Measurements from ENCODE around the gene FIBP.

Gene FIBP

DNA sequence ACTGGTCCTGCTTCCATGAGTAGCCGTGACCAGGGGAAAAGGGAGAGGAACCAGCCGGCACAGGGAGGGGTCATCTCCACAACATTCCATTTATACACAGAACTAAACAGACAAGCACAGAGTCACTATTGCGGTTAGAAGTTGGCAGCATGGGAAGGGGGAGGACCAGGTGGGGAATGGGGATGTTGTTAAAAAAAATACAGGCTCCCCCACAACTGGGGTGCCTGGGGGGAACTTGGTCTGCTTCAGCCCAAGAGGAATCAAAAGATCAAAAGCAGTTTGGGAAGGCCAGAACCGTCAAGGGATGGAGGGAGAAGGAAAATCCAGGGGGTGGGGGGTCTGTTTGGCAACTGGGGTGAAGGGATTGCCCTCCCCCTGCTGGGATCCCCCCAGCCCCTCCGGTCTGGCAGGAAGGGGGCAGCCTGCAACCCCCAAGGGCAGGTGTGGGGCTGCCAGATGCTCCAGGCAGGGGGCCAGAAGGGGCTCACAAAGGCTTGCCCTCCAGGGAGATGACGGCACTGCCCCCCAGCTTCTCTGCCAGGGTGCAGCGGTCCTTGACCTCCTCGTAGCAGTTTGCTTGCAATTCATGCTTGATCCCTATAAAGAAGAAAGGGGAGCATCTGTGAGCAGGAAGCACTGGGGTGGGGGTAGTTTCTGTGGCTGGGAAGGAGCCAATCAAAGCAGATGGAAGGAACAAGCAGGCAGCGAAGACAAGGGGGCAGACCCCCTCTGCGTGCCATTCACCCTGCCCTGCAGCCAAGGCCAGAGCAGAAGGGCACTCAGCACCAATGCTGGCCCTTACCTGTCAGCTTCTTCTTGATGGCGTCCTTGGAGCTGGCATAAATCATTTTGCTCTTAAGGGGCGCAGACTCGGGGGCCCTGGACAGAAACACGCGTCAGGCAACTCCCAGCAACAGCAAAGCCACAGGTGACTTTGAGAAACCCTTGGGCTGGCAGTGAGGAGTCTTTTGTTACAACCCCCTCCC, 33.1 kb downstream of the FIBP start:
- in situ Hi-C loops (cut with MboI; ENCODE audit: low sequenced_read_pairs, unreplicated experiment): no loop called here
- TF ChIP-seq, protein P1, sequence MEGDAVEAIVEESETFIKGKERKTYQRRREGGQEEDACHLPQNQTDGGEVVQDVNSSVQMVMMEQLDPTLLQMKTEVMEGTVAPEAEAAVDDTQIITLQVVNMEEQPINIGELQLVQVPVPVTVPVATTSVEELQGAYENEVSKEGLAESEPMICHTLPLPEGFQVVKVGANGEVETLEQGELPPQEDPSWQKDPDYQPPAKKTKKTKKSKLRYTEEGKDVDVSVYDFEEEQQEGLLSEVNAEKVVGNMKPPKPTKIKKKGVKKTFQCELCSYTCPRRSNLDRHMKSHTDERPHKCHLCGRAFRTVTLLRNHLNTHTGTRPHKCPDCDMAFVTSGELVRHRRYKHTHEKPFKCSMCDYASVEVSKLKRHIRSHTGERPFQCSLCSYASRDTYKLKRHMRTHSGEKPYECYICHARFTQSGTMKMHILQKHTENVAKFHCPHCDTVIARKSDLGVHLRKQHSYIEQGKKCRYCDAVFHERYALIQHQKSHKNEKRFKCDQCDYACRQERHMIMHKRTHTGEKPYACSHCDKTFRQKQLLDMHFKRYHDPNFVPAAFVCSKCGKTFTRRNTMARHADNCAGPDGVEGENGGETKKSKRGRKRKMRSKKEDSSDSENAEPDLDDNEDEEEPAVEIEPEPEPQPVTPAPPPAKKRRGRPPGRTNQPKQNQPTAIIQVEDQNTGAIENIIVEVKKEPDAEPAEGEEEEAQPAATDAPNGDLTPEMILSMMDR (IDR thresholded peaks at IDR 0.05; ENCODE audit: borderline replicate concordance, control extremely low read depth, extremely low read depth, insufficient read depth, missing control alignments): no peak
- DNase-seq (ENCODE audit: low spot score): no peak

DNA sequence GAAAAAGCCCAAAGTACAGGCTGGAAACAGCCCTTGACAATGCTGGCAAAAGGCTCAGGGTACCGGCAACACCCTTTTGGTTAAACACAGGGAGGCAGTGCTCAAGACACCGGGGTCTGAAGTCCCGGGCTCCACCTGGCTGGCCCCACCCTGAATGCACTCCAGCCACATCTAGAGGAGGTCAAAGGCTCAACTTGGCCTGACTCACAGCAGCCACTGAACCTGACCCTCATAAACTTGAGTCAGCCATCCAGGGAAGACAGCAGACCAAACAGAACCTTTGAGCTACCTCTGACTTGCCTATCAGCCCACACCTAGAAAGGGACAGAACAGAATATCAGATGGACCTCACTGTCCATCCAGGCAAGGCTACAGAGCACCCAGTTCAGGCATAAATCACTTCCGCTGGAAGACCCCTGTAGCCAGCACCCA, 34.1 kb downstream of the FIBP start:
- in situ Hi-C loops (cut with MboI; ENCODE audit: low sequenced_read_pairs, unreplicated experiment): no loop called here
- no peak for DNase-seq (ENCODE audit: low spot score)
- TF ChIP-seq, protein P1 (IDR thresholded peaks at IDR 0.05; ENCODE audit: borderline replicate concordance, control extremely low read depth, extremely low read depth, insufficient read depth, missing control alignments): no peak

DNA sequence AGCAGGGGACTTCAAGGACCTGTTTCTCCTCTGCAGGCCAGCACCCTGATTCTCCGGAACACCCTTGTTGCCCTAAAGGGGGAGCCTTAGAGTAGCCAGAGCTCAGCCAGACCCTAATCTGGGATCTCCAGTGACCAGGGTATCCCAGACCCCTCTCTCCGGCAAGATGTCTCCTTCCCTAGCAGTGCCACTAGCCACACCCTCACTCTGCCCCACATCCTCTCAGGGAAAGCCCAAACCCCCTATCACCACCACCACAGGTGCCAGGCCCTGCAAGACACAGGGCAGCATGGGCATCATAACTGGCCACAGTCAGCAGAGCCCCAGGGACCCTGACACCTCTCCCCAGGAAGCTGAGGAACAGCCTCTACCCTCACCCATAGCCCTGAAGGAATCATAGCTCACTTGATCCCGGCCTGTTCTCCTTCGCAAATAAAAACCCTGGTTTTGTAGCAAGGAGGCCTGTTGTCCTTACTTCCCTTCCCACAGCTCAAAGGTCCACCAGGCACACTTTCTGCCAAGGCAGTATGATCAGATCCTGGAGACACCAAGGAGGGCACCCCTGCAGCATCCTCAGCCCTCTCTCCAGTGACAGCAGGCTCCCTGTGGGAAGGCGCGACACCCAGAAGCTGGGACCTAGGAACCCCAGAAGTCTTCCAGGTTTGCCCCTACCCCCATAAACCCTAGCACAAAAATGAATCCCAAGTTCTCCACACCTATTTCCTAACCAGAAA, 34.9 kb downstream of the FIBP start:
- in situ Hi-C loops (cut with MboI; ENCODE audit: low sequenced_read_pairs, unreplicated experiment): no loop called here
- no peak for DNase-seq (ENCODE audit: low spot score)
- TF ChIP-seq, protein P1 (IDR thresholded peaks at IDR 0.05; ENCODE audit: borderline replicate concordance, control extremely low read depth, extremely low read depth, insufficient read depth, missing control alignments): no peak

DNA sequence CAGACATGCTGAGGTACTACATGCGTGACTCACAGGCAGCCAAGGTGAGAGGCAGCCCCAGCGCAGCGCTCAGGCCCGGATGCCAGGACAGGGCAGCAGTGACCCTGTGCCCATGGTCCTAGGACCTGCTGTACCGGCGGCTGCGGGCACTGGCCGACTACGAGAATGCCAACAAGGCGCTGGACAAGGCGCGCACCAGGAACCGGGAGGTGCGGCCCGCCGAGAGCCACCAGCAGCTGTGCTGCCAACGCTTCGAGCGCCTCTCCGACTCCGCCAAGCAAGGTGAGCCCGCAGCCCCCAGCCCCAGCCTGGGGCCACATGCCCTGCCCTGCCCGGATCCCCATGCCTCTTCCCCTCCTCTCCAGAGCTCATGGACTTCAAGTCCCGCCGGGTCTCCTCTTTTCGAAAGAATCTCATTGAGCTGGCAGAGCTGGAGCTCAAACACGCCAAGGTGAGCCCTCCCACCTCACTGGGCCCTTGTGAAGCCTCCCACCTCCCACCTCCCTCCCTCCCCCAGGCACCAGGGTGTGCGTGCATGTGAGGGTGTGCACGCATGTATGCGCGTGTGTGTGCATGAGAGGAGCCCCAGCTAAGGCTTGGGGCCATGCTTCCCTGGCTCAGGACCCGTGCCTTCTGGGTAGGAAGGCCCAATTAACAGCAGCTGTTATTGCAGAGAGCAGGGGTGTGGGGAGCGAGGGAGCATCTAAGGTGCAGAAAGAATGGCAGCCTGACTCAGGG, 35.6 kb downstream of the FIBP start:
- no peak for DNase-seq (ENCODE audit: low spot score)
- in situ Hi-C loops (cut with MboI; ENCODE audit: low sequenced_read_pairs, unreplicated experiment): no loop called here

DNA sequence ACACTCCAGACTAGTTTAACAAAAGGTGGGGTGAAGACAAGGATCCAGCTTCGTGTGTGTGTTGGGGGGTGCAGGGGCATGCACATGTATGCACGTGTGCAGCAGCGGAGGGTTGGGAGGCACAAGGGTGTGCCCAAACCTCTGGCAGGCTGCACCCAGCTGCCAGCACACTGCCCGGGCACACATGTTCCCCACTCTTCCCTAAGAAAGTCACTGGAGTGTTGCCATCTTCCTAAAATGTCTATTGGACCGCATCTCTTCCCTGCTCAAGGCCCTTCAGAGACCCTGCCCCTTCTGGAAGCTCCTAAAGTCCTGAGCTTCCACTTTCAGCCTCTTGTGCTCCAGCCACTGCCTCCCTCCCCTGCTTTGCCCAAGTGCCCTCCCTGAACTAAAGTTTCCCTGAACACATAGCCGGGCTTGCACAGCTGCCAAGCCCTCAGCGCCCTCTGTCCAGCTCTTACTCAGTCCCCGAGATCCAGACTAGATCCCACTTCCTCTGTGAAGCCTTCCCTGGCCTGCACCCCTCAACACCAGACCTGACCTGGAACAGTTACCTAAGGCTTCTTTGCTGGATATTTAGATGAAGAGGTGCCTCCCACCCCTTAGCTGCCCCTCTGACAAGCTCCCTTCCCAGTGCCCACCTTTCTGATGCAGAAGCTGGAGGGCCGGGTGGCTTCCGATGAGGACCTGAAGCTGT, 36.3 kb downstream of the FIBP start:
- TF ChIP-seq, protein P1 (IDR thresholded peaks at IDR 0.05; ENCODE audit: borderline replicate concordance, control extremely low read depth, extremely low read depth, insufficient read depth, missing control alignments): no peak
- DNase-seq (ENCODE audit: low spot score): no peak
- in situ Hi-C loops (cut with MboI; ENCODE audit: low sequenced_read_pairs, unreplicated experiment): no loop called here

More for the DNA sequence above, 35.6 kb downstream of the FIBP start:
- TF ChIP-seq, protein P1 (IDR thresholded peaks at IDR 0.05; ENCODE audit: borderline replicate concordance, control extremely low read depth, extremely low read depth, insufficient read depth, missing control alignments): no peak
